ENCODE results near the gene LEMD2.

DNA sequence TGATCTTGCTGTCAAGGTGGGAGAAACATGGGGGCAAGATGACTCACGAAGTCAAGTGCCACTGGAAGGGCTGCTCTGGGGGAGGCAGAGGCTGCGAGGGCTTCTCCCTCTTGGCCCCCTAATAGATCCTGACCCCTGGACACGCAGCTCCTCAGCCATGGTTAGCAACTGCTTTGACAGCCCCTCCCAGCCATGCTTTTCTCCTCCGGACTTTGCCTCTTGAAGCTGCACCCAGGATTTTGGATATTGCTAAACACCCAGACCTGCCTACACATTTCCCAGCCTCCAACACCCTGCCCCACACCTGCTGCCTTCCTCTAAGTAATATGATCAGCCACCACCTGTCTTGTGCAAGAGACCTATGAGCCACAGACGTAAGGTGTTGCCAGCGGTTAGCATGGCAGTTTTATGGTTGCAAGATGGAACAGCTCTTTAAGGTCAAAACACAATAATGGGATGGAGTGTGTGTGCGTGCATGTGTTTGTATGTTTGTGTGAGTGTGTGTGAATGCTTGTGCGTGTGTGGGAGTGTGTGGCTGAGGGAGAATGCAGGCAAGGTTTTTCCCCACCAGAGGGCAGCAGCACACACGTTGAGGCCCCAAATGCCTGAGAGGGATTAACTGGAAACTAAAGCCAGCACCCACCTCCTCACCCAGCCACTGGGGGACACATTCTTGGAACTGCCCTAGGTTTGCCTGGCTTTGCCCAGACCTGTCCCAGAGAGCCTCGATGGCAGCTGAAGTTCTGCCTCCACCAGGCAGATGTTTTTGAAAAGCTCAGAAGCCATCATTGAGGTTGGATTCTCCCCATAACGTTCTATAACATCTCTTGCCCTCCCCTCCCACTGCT lies 44.7 kb downstream of the LEMD2 start:
- TF ChIP-seq GATA2 (IDR thresholded peaks at IDR 0.05; ENCODE audit: low read depth, low read length) (no peak), GATA3 (IDR thresholded peaks at IDR 0.05; ENCODE audit: low read depth, low read length) (no peak)

Measured in SH-SY5Y (cell line).